NCI-H2227 (cell line): Measurements from ENCODE around the gene FAM76B.

Experiments used
- DNase-seq: peaks from one replicate; lab custom pipeline; 2025; ENCODE audit not compliant: unreplicated experiment; lab: John Stamatoyannopoulos, UW

Gene FAM76B

GRCh38 chr11:95732930-95733602 lies 56.5 kb downstream of the FAM76B start:
- no peak for DNase-seq

GRCh38 chr11:95729462-95729861 lies 60.1 kb downstream of the FAM76B start:
- DNase-seq, result no peak

DNA sequence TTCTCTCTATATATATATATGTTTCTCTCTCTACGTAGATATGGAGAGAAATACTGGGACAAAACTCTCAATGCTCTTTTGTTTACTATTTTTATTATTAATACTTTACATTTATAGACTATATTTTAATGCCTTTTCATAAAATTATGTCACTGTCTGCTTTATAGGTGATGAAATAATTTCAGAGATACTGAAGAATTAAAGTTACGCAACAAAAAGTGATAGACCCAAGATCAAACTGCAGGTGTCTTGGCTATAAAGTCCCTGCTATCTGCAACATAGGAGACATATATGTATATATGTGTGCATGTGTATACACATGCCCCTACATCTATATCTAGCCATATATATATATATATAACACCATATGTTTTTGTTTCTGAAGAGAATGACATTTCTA lies 60.8 kb downstream of the FAM76B start:
- no peak for DNase-seq

- no peak for DNase-seq
Observed at GRCh38 chr11:95728094-95728493, 61.5 kb downstream of the FAM76B start.

DNA sequence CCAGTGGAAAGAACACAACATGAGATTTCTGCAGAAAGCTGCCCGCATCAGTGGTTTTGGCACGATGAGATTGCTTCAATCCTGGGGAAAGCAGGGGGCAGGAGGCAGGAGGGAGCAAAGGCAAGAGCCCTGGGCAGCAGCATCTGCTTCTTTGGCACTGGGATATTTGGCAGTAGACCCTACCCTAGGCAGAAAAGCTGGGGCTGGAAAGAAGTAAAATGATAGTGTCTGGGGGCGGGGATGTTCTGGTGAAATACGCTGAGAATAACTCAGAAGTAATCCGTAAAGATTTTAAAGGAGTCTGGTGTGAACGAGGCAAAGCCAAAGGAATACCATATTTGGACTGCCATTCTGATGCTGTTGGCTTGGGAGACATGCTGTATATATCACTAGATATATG lies 62.0 kb downstream of the FAM76B start:
- no peak for DNase-seq

DNA sequence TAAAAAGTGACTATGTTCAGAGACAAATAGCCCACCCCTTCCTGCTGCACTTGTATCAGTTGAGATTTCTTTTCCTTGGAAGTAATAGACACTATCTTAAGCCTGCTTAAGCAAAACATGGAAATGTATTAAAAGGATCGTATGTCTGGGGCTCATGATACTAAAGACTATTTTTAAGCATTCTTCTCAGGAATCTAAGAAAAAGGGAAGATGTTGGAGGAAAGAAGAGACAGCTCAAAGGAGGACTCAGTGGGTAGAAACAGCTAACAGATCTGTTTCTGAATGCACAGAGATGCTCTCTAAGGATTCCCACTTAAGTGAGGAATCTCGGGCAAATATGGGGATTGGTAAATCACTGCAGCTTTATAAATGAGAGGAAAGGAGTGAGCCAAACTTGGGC lies 62.5 kb downstream of the FAM76B start:
- DNase-seq, result no peak

DNA sequence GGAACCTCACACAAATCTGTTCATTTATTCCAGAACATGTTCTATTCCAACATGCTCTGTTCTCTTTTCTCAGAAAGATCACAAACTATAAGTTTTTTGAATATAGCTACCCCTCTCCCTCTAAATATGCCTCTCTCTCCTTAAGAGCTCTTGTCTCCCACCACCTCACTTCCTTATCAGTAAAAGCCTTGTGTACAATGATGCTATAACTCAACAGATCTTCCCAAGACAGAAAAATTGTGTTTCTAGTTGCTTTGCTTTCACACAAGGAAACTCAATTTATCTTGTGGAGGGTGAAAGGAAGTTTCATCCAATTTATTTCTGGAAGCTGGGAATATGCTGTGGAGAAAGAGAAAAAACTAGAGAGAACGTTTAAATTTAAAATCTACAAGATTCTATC lies 64.4 kb downstream of the FAM76B start:
- DNase-seq, result no peak

GRCh38 chr11:95723361-95723942 lies 66.1 kb downstream of the FAM76B start:
- DNase-seq, result no peak

DNA sequence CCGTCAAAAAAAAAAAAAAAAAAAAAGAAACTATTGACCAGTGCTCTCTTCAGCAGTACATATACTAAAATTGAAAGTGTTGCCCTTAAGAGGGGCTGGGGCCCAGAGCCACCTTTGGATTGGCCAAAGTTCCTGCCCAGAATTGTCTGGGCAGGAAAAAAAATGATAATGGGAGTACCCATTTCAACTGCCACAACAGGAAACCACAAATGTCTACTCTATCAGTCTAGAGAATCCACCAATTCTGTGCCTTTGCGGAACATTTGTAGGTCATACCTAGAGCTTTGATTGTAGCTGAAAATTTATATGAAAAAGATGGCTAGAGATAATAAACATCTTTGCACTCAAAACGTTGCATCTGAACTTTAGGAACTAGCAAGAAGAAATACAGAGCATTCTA lies 69.4 kb downstream of the FAM76B start:
- no peak for DNase-seq
